GM23338 (cell line): Measurements from ENCODE around the gene GOLM1. TPM values are rescaled to one million over a fixed set of nuclear protein-coding genes. Genes with fewer than 3 reads are reported as not detected.

Experiments used
- ATAC-seq: fragments of 200-7000 bp; cut with Tn5 transposase; 3 replicates; pipeline ENCODE4 v1.9.1; 2020
- DNase-seq: peaks from one replicate; pipeline ENCODE4 v3.0.0-alpha.2; 2015; ENCODE audit warnings: low spot score
- H2AFZ ChIP-seq: fragments of 200-600 bp; sonication (generic); 2 replicates; pipeline ENCODE4 v1.8.0; 2016; ENCODE audit warnings: antibody characterized with exemption, mild to moderate bottlenecking, moderate library complexity
- H3F3A ChIP-seq: fragments of 200-600 bp; sonication (generic); replicated peaks from 2 replicates; pipeline ENCODE4 v1.8.0; 2017; ENCODE audit warnings: antibody characterized with exemption, mixed run types, low read depth
- H3K27ac ChIP-seq: fragments of 200-600 bp; sonication (generic); 2 replicates; pipeline ENCODE4 v1.6.1; 2016; ENCODE audit warnings: low read depth
- H3K27me3 ChIP-seq: fragments of 200-600 bp; sonication (generic); 2 replicates; pipeline ENCODE4 v1.8.0; 2016; ENCODE audit warnings: mild to moderate bottlenecking, mixed run types, moderate library complexity; ENCODE audit not compliant: insufficient read depth
- H3K36me3 ChIP-seq: fragments of 200-600 bp; sonication (generic); 2 replicates; pipeline ENCODE4 v1.8.0; 2016; ENCODE audit warnings: mild to moderate bottlenecking; ENCODE audit not compliant: insufficient read depth
- H3K4me1 ChIP-seq: fragments of 200-600 bp; sonication (generic); 2 replicates; pipeline ENCODE4 v1.8.0; 2016; ENCODE audit warnings: mild to moderate bottlenecking, moderate library complexity; ENCODE audit not compliant: insufficient read depth
- H3K4me2 ChIP-seq: fragments of 200-600 bp; sonication (generic); 2 replicates; pipeline ENCODE4 v1.7.1; 2017; ENCODE audit warnings: mixed run types
- H3K4me3 ChIP-seq: fragments of 200-600 bp; sonication (generic); 2 replicates; pipeline ENCODE4 v1.6.1; 2016; ENCODE audit warnings: mixed run types
- H3K79me2 ChIP-seq: fragments of 200-600 bp; sonication (generic); replicated peaks from 2 replicates; pipeline ENCODE4 v1.8.0; 2017; ENCODE audit warnings: mild to moderate bottlenecking; ENCODE audit not compliant: insufficient read depth
- H3K9me2 ChIP-seq: fragments of 200-600 bp; sonication (generic); 2 replicates; pipeline ENCODE4 v1.8.0; 2017; ENCODE audit not compliant: insufficient read depth
- H4K20me1 ChIP-seq: fragments of 200-600 bp; sonication (generic); replicated peaks from 2 replicates; pipeline ENCODE4 v1.8.0; 2017; ENCODE audit warnings: mild to moderate bottlenecking; ENCODE audit not compliant: insufficient read depth
- H3K27ac Mint-ChIP-seq: 2 replicates; pipeline ENCODE4 v1.8.0; 2020; ENCODE audit warnings: inconsistent platforms, mild to moderate bottlenecking, moderate library complexity, mixed read lengths
- H3K27me3 Mint-ChIP-seq: 3 replicates; pipeline ENCODE4 v1.8.0; 2022; ENCODE audit warnings: low read depth, mild to moderate bottlenecking, moderate library complexity, mixed read lengths, inconsistent platforms; ENCODE audit not compliant: insufficient read depth, poor library complexity
- H3K36me3 Mint-ChIP-seq: 3 replicates; pipeline ENCODE4 v1.8.0; 2021; ENCODE audit warnings: low read depth, mild to moderate bottlenecking, inconsistent platforms, moderate library complexity, mixed read lengths
- H3K4me1 Mint-ChIP-seq: 3 replicates; pipeline ENCODE4 v1.8.0; 2020; ENCODE audit warnings: mild to moderate bottlenecking, inconsistent platforms, mixed read lengths
- H3K4me3 Mint-ChIP-seq: 3 replicates; pipeline ENCODE4 v1.8.0; 2021; ENCODE audit warnings: moderate library complexity, mild to moderate bottlenecking, inconsistent platforms, mixed read lengths
- H3K9me3 Mint-ChIP-seq: 3 replicates; pipeline ENCODE4 v1.8.0; 2020; ENCODE audit warnings: moderate library complexity, mild to moderate bottlenecking, inconsistent platforms, mixed read lengths
- CTCF ChIP-seq, 2 experiments: fragments of 200-600 bp in 1 of 2; sonication (generic) in 1 of 2; conservative IDR thresholded peaks; 2 replicates each; pipeline versions ENCODE4 v1.5.1 to v1.6.1; 2016 to 2017; ENCODE audit warnings: antibody characterized with exemption in 2 of 2, low read depth in 2 of 2, mild to moderate bottlenecking in 2 of 2, moderate library complexity in 1 of 2
- EZH2phosphoT487 ChIP-seq: fragments of 200-600 bp; sonication (generic); IDR thresholded peaks from one replicate; pipeline ENCODE4 v1.8.1; 2018; ENCODE audit warnings: antibody characterized with exemption; ENCODE audit not compliant: unreplicated experiment
- POLR2AphosphoS5 ChIP-seq: IDR thresholded peaks from 2 replicates; pipeline ENCODE4 v1.6.1; 2016; ENCODE audit warnings: antibody characterized with exemption, low read depth
- REST ChIP-seq: IDR thresholded peaks from one replicate; pipeline ENCODE4 v1.6.1; 2018; ENCODE audit warnings: antibody characterized with exemption; ENCODE audit not compliant: unreplicated experiment
- STAT1 ChIP-seq: IDR thresholded peaks from one replicate; pipeline ENCODE4 v1.6.1; 2016; ENCODE audit warnings: antibody characterized with exemption; ENCODE audit not compliant: unreplicated experiment
- ZNF114 ChIP-seq: fragments of 250-450 bp; sonication (Bioruptor Pico); IDR thresholded peaks from 2 replicates; pipeline ENCODE4 v1.5.0; 2020; ENCODE audit warnings: mild to moderate bottlenecking, moderate library complexity
- ZNF331 ChIP-seq: fragments of 250-450 bp; sonication (Bioruptor Pico); IDR thresholded peaks from 2 replicates; pipeline ENCODE4 v1.5.0; 2020; ENCODE audit warnings: low read depth, mild to moderate bottlenecking, moderate library complexity
- polyA plus RNA-seq: library from polyadenylated mRNA; unstranded; fragments of >200 nt; fragmentation: Nextera tagmentation; extraction: Ambion mirVana; gene quantifications from 2 replicates; pipeline ENCODE4 v1.2.1, GENCODE V29; 2016
- total RNA-seq: library from RNA; depleted of rRNA; stranded (reverse); fragments of >200 nt; shearing (Covaris generic); gene quantifications from 2 replicates; pipeline ENCODE4 v1.2.3, GENCODE V29; 2014

Gene GOLM1
- total and polyA plus RNA-seq, 2 experiments from 2014 or later = 58.3 to 92.4 TPM

- TF ChIP-seq CTCF (conservative IDR thresholded peaks at IDR 0.05; ENCODE audit: low read depth in 2 of 2) (no peak), ZNF114 (CRISPR knock-in tag) (no peak), REST (no peak), POLR2AphosphoS5 (no peak), ZNF331 (CRISPR knock-in tag) (no peak), STAT1 (no peak)
These were observed 25.5 kb downstream of the GOLM1 start (continued) for GRCh38 chr9:86073839-86074238.

- Histone ChIP-seq H2AFZ (no peak overlapping the region), H3K4me1 (no peaks in the 10 kb centered on the region), H3K79me2 (peaks cover 4% of the 10 kb centered on the region), H3K27me3 (no peaks in the 10 kb centered on the region), H3F3A (no peaks in the 10 kb centered on the region), H4K20me1 (peaks cover 14% of the 10 kb centered on the region), H3K27ac (no peak overlapping the region), H3K9me2 (0 out of 2 replicates have a peak, but pooled peaks cover 2% of the 10 kb centered on the region), H3K4me3 (no peak overlapping the region), H3K4me2 (no peak overlapping the region), H3K36me3 (no peaks in the 10 kb centered on the region; the same call in 1 of the 2 replicates)
- Mint-ChIP-seq H3K27ac (no peak overlapping the region), H3K36me3 (peaks cover 36% of the 10 kb centered on the region), H3K4me3 (no peak overlapping the region), H3K4me1 (peaks cover 7% of the 10 kb centered on the region), H3K9me3 (no peaks in the 10 kb centered on the region), H3K27me3 (peaks cover 2% of the 10 kb centered on the region)
- DNase-seq (no peak), ATAC-seq (no peak)
- TF ChIP-seq ZNF114 (CRISPR knock-in tag) (no peak), CTCF (conservative IDR thresholded peaks at IDR 0.05; ENCODE audit: low read depth in 2 of 2) (no peak), EZH2phosphoT487 (no peak)
These were observed 26.9 kb downstream of the GOLM1 start for GRCh38 chr9:86072394-86072877.
